IPS-18a (cell line): Measurements from ENCODE around the gene KLHL30.

Source experiments
- H3K27ac ChIP-seq: one replicate; pipeline ENCODE4 v1.5.1; 2013; ENCODE audit warnings: low read length
- H3K27me3 ChIP-seq: one replicate; pipeline ENCODE4 v1.6.1; 2013; ENCODE audit warnings: mild to moderate bottlenecking, low read length; ENCODE audit not compliant: control insufficient read depth, insufficient read depth
- H3K36me3 ChIP-seq: one replicate; pipeline ENCODE4 v1.6.1; 2013; ENCODE audit warnings: low read depth, low read length; ENCODE audit not compliant: control insufficient read depth
- H3K4me1 ChIP-seq: one replicate; pipeline ENCODE4 v1.6.1; 2013; ENCODE audit warnings: low read depth, low read length; ENCODE audit not compliant: control insufficient read depth
- H3K4me3 ChIP-seq: one replicate; pipeline ENCODE4 v1.5.1; 2013; ENCODE audit warnings: low read length
- H3K9ac ChIP-seq: one replicate; pipeline ENCODE4 v1.6.1; 2013; ENCODE audit warnings: mild to moderate bottlenecking, low read length, moderate library complexity
- H3K9me3 ChIP-seq: one replicate; pipeline ENCODE4 v1.6.1; 2013; ENCODE audit warnings: low read depth, low read length; ENCODE audit not compliant: control insufficient read depth

The KLHL30 gene

DNA sequence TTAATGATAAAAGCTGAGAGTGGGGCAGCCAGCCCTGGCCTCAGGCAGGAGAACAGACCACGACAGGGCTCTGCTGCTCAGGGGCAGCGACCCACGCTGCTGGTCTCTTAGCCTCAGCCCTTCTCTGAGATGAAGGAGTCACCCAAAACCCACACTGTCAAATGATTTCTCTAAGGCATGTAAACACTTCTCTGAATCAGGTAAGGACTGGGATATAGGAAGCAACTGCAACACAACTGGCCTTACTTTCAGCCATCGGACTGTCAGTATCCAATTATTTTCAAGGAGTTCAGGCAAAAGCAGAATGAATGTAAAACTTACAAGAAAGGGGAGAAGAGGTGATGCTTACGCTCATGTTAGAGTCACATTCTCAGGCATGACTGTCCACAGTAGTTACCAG is 42.1 kb downstream of the KLHL30 start:
- no peaks in the 10 kb centered on the region for H3K9me3 ChIP-seq
- H3K4me1 ChIP-seq, result no peaks in the 10 kb centered on the region
- H3K9ac ChIP-seq, result no peak overlapping the region
- no peak overlapping the region for H3K27ac ChIP-seq
- no peak overlapping the region for H3K4me3 ChIP-seq
- no peaks in the 10 kb centered on the region for H3K27me3 ChIP-seq
- peaks cover 82% of the 10 kb centered on the region for H3K36me3 ChIP-seq

DNA sequence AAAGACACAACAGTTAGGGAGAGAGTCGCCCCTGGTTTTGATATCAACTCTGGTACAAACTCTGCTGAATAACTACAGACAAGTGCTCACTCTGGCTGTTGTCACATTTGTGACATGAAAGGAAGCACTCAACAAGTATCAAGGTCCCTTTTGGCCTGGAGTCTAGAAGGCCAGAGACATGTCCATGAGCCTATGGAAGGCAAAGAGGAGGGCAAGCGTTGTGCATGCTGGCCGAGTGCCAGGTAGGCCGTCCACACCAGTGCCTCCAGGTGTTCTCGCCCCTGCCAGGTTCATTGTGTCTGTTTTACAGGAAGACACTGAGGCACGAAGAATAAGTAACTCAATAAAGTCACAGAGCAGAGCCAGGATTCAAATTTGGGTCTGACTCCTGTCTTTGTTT is 43.9 kb downstream of the KLHL30 start:
- no peak overlapping the region for H3K4me3 ChIP-seq
- H3K4me1 ChIP-seq, result no peaks in the 10 kb centered on the region
- peaks cover 89% of the 10 kb centered on the region for H3K36me3 ChIP-seq
- no peak overlapping the region for H3K9ac ChIP-seq
- H3K9me3 ChIP-seq, result no peaks in the 10 kb centered on the region
- H3K27ac ChIP-seq, result no peak overlapping the region
- H3K27me3 ChIP-seq, result no peaks in the 10 kb centered on the region

DNA sequence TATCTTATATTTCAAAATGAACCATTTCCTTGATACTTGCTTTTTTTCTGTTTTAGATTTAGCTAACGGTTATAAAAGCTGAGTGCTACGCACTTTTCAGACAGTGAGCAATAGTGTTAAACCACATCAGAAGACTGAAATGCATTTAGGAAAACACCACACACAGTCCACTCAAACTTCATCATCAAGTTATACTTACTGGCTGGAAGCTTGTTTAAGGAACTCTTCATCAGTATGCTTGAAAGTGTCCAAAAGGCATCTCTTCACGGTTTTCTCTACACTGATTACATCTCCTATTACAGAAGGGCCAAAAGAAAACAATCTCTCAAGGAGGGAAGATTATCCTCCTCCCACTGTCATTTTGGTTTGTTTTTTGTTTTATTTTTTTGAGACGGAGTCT is 45.4 kb downstream of the KLHL30 start:
- Histone ChIP-seq H3K27me3 (no peaks in the 10 kb centered on the region), H3K27ac (no peak overlapping the region), H3K9me3 (no peaks in the 10 kb centered on the region), H3K4me1 (no peaks in the 10 kb centered on the region), H3K4me3 (no peak overlapping the region), H3K9ac (no peak overlapping the region), H3K36me3 (peaks cover 89% of the 10 kb centered on the region)

DNA sequence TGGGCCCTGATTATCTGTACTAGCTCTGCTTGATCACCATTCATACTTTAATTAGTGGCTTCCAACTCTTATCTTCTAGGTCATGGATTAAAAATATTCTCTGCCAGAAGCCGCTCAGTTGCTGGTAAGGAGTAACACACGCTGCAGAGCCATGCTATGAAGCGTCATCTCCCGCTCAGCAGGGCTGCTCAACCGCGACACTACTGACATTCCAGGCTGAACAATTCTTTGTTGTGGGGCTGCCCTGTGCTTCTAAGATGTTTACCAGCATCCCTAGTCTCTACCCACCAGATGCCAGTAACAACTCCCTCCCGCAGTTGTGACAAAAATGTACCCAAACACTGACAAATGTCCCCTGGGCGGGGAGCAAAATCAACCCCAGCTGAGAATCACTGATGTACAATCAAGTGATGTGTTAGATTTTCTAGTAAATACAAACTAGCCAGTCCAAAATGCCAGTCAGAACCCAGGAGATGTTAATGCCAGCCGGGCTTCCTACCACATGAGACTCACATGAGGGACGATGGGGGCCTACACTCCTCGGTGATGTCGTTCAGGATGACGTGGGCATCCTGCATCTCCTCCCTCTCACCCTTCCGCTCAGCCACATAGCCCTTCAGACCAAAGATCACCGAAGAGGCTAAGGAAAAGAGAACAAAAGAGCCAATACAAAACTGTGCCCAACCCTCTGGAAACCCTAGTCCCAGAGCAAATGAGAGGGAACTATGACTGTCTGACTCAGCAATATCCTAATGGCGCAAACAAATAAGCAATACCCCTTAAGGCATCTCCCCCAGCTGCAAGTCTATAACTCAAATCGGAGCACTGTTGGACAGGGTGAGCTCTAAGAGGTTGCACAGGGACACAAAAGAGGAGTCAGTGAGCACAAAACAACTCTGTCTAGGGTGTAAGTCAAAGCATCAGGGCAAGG is 49.4 kb downstream of the KLHL30 start:
- Histone ChIP-seq H3K9ac (no peak overlapping the region), H3K36me3 (peaks cover 76% of the 10 kb centered on the region), H3K4me1 (no peaks in the 10 kb centered on the region), H3K4me3 (no peak overlapping the region), H3K27me3 (no peaks in the 10 kb centered on the region), H3K9me3 (no peaks in the 10 kb centered on the region), H3K27ac (no peak overlapping the region)

DNA sequence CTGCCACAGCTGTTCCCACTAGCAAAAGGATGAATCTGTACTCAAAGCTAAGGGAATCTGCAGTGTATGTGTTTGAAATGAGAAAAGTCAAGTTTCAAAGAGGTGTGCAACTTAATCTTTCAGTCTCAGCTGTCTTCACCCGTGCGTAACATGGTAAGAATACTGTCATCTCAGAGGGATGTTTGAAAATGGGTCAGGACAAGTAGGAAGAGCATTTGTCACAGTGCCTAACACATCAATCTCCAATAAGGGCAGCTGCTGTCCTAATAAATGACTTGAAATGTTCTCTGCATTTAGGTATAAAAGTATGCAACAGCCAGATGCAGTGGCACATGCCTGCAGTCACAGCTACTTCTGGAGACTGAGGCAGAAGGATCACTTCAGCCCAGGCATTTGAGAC is 52.0 kb downstream of the KLHL30 start:
- H3K27ac ChIP-seq, result no peak overlapping the region
- peaks cover 67% of the 10 kb centered on the region for H3K36me3 ChIP-seq
- H3K27me3 ChIP-seq, result no peaks in the 10 kb centered on the region
- no peaks in the 10 kb centered on the region for H3K4me1 ChIP-seq
- no peak overlapping the region for H3K9ac ChIP-seq
- no peaks in the 10 kb centered on the region for H3K9me3 ChIP-seq
- no peak overlapping the region for H3K4me3 ChIP-seq
